Limb (tissue), 2 donors: ENCODE data around the gene DEUP1.
A peak's percentile ranks its signal among the peaks of the same experiment; 100 is the strongest.
"Not testable (repeated sequence)": the region's sequence is repeated elsewhere in the genome, so short reads cannot be mapped to it uniquely, and the experiment has no call there.

Experiments
- DNase-seq, 2 donors: peaks; one replicate each; pipeline ENCODE4 v3.0.0-alpha.2; 2016; ENCODE audit errors: extremely low spot score in 2 of 2

Gene DEUP1, protein sequence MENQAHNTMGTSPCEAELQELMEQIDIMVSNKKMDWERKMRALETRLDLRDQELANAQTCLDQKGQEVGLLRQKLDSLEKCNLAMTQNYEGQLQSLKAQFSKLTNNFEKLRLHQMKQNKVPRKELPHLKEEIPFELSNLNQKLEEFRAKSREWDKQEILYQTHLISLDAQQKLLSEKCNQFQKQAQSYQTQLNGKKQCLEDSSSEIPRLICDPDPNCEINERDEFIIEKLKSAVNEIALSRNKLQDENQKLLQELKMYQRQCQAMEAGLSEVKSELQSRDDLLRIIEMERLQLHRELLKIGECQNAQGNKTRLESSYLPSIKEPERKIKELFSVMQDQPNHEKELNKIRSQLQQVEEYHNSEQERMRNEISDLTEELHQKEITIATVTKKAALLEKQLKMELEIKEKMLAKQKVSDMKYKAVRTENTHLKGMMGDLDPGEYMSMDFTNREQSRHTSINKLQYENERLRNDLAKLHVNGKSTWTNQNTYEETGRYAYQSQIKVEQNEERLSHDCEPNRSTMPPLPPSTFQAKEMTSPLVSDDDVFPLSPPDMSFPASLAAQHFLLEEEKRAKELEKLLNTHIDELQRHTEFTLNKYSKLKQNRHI

DNA sequence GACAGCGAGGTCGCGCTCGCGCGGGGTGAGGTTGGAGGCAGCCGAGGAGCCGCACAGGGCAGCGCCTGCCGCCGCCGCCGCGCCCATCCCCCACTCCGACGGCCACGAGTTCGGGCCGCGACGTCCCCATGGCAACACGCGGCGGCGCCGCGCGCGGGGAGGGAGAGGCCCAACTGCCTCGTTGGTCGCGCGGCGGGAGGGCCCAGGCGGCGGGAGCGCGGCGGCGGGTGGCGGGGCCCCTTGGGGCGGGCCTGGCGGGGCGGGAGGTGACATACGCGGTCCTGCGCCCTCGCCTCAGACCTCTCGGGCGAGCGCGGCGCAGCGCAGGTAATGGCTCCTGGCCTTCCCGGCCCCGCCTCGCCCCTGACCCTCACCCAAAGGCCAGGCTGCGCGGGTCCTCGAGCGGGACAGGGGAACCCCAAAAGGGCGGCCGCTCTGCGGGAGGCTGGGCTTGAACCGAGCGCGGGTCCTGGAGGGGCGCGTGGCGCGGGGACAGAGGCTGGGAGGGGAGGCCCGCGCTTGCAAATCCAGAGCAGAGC is at the start of gene DEUP1:
DEUP1 (plus strand) TSS at position 297 of the 539 bp plus-strand sequence. CDS start 1,518 bp downstream, outside the sequence.
- DNase-seq, result peak in 1 of 2 donors; percentile 77

DNA sequence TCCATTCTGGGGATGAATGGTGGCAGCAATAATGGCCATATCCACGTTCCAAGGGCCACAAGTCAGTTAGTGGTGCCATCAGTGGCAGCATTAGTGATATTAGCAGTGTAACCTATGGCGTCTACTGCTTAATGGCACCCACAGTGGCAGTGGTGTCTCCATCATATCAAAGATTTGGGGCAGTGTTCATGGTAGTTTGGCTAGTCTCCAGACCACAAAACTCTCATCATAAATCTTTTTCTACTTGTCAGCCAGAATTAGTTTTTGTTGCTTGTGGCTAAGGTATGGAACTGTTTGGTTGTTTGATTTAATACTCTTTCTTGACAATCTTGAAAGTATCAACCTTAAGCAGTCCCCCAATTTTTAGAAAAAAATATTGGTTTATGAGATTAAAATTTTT is 45.1 kb upstream of the DEUP1 start:
- no peak for DNase-seq

DNA sequence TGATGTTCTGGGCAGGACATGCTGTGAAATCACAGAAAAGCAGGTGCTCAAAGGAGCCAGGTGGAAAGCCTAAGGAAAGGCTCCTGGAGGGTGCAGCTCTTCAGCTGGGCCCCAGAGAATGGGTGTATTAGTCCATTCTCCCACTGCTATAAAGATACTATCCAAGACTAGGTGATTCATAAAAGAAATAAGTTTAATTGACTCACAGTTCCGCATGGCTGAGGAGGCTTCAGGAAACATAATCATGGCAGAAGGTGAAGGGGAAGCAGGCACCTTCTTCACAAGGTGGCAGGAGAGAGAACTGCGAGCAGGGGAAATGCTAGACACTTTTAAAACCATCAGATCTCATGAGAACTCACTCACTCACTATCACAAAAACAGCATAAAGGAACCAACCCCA is 43.1 kb upstream of the DEUP1 start:
- DNase-seq, result no peak

DNA sequence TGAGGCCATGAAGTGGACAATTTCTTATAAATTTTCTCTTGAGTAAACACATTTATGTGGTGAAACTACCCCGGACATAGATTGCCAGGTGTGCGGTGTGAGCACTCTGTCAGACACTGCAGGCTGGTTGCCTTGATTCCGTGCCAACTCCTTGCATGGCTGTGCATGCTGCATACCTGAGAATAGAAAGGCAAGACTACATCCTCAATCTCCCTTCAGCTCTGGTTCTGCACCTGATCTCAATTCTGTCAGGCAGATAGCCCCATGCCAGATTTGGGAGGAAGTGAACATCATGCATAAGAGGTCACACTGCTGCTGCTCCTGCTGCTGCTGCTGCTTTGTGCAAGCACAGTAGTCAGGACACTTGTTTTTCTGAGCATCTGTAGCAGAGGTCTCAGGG is 42.5 kb upstream of the DEUP1 start:
- no peak for DNase-seq

DNA sequence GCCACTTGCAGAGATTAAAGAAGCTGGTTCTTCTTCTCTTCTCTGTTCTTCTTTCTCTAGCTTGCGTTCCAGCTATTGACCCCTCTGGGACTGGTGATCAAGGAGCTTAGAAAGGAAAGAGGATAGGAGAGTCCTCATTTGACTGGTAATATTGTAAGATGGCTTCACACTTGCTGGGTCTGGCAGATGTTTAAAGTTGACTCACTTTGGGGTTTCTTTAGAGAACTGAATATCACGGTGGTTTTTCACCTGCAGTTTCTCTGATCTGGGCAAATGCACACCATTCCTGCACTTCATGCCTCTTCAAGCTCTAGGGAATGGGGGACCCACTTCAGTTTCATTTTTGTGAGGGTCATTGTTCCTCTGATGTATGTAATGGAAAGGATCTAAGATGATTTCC is 41.8 kb upstream of the DEUP1 start:
- no peak for DNase-seq

DNA sequence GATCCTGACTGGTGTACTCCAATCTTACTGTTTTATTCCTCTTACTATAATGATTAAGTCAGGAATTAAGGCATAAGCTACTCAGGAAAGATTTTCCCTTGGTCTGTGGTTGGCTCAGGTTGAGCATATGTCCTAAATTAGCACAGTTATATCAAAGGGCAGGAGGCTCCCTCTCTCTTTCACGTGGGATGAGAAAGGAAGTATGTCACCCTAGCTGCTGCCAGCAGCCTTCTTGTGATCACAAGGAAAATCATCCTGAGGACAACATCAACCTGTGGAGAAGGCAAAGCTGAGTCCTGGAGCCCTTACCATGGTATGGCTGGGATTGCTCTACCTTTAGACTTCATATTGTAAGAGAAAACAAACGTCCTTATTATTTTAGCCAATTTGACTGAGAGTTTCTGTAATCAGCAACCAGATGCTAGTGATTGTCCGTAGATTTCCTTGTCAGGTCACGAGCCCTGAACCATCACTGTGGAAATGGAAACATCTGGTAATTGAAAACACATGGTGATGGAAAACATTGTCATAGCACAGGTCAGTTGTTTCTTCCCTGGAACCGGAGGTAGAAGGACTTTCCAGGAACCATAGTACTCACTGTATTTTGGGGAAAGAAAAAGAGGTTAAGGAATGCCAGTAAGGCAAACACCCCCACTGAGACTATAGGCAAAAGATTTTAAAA is 40.6 kb upstream of the DEUP1 start:
- DNase-seq, result no peak

DNA sequence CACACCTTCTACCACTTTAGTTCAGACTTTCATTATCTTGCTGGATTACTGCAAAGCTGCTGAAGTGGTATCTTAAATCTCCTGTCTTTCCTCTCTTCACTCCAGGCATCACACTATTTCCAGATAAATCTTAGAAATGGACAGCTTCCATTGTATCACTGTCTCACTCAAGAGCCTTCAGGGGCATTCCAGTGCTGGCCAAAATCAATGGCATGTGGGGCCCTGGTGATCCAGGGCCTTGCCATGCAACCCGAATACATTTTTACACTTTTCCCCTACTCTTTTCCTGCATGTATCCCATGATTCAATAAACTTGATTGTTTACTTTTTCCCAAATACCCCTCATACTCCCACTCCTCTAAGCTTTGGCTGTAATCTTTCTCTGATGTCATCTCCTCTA is 39.4 kb upstream of the DEUP1 start:
- DNase-seq, result no peak

DNA sequence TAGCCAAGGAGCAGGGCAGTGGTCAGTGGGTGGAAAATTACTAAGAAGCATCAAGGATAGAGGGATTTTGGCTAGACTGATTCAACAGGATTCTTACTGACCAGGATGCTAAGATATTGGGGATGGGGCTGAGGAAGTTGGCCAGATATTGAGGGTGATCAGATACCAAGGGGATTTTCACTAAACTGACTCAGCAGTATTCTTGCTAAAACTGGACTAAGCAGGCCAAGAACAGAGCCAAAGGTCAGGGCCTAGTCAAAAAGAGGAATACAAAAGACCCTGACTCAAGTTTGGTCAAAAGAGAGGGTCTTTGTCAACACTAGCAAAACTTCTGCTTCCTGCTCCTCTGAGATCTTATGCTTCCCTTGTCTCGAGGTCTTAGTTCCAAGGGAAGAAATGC is 38.6 kb upstream of the DEUP1 start:
- DNase-seq, result no peak

DNA sequence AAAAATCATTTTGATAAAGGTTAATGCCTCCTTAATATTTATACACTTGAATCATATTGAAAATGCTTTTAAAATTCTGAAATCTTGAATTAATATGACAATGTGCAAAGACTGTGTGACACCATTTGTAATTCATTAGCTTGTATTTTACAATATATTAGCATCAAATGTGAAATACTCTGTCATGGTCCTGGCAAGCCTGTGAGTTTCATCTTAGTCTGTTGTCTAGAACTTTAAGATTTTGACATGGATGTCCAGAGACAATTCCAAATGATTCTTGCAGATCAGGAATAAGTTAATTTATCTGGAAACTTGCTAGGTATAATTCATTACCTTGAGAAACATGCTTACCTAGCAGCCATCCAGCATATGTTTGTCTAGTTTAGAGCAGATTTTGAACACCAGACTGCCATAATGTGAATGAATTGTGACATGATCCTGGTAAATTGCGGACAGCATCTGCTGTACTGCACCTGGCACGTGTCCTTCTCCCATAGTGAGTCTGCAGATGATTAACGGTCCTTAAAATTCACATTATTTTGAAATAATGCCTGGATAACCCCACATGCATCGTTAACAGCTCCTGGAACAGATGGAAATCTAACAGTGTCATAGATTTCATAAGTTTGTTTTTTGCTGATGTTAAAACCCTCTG is 34.5 kb upstream of the DEUP1 start:
- DNase-seq, result no peak

DNA sequence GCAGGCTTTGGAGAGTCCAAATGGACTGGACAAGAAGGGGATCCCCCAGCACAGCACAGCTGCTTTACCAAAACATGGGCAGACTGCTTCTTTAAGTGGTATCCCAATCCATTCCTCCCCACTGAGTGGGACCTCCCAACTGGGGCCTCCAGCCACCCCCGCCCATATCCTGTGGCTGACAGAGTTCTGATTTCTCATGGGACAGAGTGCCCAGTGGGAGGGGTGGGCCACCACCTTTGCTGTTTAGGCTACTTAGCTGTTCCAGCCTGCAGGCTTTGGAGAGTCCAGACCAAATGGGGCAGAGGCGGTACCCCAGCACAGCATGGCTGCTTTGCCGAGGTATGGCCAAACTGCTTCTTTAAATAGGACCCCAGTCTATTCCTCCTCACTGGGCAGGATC is 26.9 kb upstream of the DEUP1 start:
- no peak for DNase-seq

DNA sequence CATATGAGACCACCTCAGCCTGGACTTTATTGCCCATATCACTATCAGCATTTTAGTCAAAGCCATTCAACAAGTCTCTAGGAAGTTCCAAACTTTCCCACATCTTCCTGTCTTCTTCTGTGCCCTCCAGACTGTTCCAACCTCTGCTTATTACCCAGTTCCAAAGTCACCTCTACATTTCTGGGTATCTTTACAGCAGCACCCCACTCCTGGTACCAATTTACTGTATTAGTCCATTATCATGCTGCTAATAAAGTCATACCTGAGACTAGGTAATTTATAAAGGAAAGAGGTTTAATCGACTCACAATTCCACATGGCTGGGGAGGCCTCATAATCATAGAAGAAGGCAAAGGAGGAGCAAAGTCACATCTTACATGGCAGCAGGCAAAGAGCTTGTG is 16.1 kb upstream of the DEUP1 start:
- DNase-seq, result not testable (repeated sequence)

DNA sequence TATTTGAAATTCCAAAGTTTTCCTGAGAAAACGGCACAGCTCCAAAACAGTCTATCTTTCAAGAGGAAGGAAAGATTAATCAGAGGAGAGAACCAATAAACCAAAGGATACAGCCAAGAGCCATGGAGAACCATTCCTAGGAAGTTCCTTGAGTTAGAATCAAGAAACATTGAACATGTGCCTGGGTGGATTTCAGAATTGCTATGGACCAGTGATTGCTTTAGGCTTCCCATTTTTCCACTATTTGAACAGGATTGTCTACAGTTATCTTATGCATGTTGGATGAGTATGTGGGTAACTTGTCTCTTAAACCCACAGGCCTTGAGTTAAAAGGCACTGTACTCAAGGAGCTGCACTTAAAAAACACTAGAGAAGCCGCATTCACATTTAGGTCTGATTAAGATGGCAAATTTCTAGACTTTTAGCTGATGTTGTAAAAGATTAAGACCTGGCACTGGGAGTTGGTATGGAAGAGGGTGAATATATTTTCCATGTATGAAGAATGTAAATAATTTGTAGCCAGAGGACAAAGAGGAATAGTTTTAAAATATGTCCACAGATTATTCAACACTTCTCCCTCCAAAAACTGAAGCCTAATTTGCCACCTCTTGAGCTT is 11.2 kb upstream of the DEUP1 start:
- DNase-seq, result no peak

DNA sequence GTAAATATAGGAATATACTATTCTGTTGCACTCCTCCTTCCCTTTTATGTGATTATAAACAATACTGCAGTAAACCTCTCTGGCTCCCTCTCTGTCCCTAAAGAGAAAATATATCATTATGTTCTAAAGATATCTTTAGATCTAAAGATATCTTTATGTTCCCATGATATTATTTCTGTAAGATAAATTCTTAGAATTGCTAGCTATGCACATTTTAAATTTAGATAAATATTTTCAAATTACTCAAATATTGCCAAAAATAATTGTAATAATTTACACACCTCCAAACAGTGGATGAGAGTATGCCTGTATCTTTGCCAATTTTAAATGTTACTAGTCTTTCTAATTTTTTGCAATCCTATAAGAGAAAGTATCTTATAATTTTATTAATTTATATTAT is 10.3 kb upstream of the DEUP1 start:
- no peak for DNase-seq

DNA sequence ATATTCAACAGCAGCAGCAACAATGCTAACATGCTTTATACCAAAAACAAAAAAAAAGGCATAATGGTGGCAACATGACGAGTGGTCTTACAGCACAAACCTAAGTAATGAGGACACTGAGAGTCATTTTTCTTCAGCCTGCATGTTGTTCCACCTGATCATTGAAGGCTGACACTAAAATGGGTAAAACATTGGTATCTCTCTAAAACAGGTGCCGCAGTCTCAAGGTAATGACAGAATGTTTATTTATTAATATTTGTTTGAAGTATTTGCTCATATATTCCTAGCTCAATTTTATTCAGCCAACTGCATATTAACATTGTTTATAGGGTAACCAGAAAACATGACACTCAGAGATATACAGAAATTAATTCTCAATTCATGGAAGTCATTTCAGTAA is 8.3 kb upstream of the DEUP1 start:
- no peak for DNase-seq

DNA sequence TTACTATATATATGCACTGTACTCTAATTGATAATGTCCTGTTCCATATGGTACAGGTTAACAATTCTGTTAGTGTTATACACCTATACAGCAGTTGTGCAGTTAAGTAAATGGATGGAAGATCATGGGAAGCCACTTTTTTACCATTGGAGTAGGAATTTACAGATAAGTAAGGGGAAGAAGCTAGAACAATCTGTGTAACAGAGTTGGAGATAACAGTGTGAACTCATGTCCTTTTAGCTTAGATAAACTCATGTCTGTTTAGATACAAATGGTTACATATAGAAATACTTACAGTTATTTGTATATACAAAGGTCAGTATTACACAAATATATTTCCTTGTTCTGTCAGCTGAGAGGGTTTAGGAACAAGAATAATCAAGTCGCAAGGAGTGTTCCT is 6.8 kb upstream of the DEUP1 start:
- DNase-seq, result no peak

DNA sequence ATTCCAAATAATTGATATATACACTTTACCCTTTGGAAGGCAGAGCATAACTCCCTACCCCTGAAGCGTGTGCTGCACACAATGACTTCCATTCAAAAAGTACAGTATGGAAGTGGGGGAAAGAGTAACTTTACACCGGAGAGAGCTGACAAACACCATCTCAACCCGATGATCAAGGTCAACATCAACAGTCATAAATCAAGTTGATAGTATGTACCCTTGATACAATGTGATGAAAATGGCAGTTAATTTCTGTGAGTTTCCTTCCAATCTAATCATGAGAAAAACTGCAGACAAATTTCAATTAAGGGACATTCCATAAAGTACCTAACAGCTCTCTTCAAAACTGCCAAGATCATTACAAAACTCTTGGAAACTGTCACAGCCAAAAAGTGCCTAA is 6.0 kb upstream of the DEUP1 start:
- DNase-seq, result no peak

DNA sequence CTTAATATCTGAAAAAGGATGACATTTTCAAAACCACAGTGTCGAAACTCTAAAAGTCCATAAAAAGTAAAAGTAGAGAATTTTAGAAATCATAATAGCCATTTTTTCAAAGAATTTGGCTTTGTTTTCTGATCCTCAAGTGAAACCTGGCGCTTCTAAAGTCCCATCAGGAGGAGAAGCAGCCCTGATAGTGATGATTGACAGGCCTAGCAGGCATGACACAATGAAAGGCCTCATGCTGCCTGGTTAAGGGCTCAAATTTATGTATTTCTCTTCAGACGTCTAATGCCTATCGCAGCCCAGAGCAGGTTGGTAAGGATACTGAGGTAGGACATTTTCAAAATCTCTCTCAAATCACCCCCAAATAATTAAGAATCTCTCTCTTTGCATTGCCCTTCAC is 3.9 kb upstream of the DEUP1 start:
- DNase-seq, result no peak

DNA sequence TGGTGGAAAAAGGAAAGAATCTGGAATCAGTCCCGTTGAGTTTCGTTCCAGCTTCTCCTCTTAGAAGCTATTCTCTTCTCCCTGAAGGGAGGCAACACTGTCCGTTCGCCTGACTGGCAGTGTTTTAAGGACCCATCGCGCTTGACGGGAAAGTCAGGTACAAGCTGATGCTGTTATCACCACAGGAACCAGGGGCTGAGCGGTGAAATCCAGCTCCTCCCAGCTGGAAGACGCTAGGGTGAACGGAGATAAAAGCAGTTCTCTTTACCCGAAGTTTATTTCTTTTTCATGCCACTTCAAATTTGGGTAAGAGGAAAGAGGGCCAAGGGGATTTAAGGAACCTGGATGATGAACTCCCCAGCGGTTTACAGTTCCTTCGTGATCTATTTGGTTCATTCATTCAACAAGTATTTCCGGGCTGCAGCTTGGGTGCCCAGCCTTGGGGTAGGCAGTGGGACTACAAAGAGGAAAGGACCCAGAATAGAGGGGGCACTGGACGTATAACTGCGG is 551 bp upstream of the DEUP1 start:
- peak; percentile 2 to 33 for DNase-seq

DNA sequence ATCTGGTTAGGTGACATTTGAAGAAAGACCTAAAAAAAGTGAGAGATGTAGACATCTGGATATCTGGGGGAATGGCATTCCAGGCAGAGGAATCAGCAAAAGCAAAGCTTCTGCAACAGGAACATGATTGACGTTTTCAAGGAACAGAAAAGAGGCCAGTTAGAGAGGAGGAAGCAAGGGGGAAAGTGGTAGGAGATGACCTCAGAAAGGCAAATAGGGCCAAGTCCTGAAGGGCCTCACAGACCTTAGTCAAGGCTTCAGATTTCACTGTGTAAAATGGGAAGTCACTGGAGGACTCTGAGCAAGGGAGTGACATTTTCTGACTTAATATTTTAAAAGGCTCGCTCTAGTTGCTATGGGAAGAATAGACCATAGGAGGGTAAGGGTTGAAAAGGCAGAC is 9.7 kb downstream of the DEUP1 start:
- DNase-seq, result no peak

DNA sequence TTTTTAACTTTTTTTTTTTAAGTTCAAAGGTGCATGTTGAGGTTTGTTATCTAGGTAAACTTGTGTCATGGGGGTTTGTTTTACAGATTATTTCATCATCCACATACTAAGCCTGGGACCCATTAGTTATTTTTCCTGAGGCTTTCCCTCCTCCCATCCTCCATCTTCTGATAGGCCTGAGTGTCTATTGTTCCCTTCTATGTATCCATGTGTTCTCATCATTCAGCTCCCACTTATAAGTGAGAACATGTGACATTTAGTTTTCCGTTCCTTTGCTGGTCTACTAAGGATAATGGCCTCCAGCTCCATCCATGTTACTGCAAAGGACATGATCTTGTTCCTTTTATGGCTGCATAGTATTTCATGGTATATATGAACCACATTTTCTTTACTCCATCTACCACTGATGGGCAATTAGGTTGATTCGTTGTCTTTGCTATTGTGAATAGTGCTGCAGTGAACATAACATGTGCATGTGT is 14.4 kb downstream of the DEUP1 start:
- no peak for DNase-seq

DNA sequence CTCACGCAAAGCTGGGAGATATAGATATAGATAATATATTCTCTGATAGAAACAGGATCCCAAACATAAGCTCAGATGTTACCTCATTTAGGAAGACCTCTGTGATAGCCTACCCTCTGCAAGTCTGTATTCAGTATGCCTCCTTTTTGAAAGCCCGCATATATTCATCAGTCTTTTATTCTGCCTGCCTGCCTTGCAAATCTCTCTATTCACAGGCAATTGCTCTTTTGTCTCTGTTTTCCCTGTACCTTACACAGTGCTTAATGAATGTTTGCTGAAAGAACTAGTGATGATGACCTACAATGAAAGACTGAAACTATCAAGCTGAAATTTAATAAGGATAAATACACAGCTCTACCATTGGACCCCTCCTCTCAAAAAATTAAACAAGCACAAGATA is 18.4 kb downstream of the DEUP1 start:
- no peak for DNase-seq
